HAP-1 (cell line): ENCODE data around the gene ADGRF5.

Experiments
- DNase-seq, 2 experiments: peaks; one replicate each; pipeline ENCODE4 v3.0.0-alpha.2; 2016 to 2020; ENCODE audit warnings: low spot score in 2 of 2
- H3K27me3 ChIP-seq: fragments of 250-450 bp; sonication (Bioruptor Pico); 2 replicates; pipeline ENCODE4 v1.5.1; 2020; ENCODE audit warnings: low read depth, mild to moderate bottlenecking, moderate library complexity
- H3K36me3 ChIP-seq: fragments of 250-450 bp; sonication (Bioruptor Pico); replicated peaks from 2 replicates; pipeline ENCODE4 v1.5.1; 2020; ENCODE audit warnings: mild to moderate bottlenecking
- H3K4me1 ChIP-seq: fragments of 250-450 bp; sonication (Bioruptor Pico); 2 replicates; pipeline ENCODE4 v1.5.1; 2020; ENCODE audit warnings: mild to moderate bottlenecking
- H3K4me3 ChIP-seq: fragments of 250-450 bp; sonication (Bioruptor Pico); 2 replicates; pipeline ENCODE4 v1.5.1; 2020; ENCODE audit warnings: mild to moderate bottlenecking, moderate library complexity
- H3K9me3 ChIP-seq: fragments of 250-450 bp; sonication (Bioruptor Pico); 2 replicates; pipeline ENCODE4 v1.5.1; 2020; ENCODE audit warnings: mild to moderate bottlenecking, moderate library complexity
- in situ Hi-C: fragments of 300-500 bp; cut with MboI; formaldehyde crosslinking; loops from 3 replicates; pipeline ENCODE4 v1.14.3; 2020; ENCODE audit warnings: low sequenced_read_pairs, inconsistent platforms, mixed read lengths

The ADGRF5 gene

DNA sequence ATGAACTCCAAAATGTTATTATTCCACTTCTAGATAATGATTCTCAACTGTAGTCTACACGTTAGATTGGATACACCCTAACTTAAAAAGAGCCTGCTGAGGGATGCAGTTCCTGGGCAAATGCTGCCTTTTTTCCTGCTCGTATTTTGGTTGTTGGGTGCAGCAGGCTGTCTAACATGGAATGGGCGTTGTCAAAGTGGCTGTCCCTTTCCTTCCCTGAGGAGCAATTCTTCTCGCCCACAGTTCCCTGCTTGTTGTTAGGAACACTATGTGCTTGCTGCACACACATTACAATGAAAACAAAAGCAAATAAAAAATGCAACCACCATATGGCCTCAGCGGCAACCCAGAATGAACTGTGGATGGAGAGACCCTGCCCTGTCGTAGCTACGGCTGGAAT is 1.7 kb upstream of the ADGRF5 start:
- no peaks in the 10 kb centered on the region for H3K4me1 ChIP-seq
- in situ Hi-C loops: no loop called here
- DNase-seq: no peak
- no peaks in the 10 kb centered on the region for H3K27me3 ChIP-seq
- no peaks in the 10 kb centered on the region for H3K36me3 ChIP-seq
- H3K9me3 ChIP-seq: no peaks in the 10 kb centered on the region
- no peak overlapping the region for H3K4me3 ChIP-seq

DNA sequence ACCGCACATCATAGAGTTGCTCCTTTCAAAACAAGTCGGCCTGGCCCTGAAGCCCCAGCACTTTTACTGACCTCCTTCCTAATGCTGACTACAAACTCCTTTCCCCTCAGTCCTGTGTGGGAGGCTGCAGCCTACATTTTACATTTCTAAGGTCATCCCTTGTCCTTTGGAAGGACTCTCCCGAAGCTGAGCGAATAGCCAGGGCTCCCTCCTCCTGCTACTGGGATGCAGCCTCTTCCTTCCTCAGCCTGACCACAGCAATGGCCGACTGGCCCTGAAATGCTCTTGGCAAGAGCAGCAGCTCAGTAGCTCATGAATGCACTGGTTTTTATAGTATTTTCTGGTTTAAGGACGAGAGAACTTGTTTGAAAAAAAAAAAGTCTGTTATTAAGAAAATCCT is 679 bp downstream of the ADGRF5 start:
- Histone ChIP-seq H3K4me1 (no peaks in the 10 kb centered on the region), H3K36me3 (no peaks in the 10 kb centered on the region), H3K4me3 (no peak overlapping the region), H3K9me3 (no peaks in the 10 kb centered on the region), H3K27me3 (no peaks in the 10 kb centered on the region)
- DNase-seq: no peak
- in situ Hi-C loops: no loop called here

DNA sequence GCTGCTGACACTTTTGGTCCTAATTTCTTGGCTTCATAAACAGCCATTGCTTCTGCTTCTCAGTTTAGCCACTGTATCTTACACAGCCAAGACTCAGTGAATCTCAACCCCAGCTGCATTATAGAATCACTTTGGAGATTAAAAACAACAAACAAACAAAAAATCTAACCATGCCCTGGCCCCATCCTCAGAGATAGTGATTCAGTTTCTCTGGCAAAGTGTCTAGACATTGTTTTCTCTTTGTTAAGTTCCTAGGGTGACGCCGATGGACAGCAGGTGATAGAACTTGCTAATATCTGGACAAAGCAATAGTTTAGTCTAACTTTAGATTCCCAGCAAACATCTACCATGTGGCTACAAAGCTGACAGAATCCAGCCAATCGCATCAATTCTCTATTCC is 2.9 kb downstream of the ADGRF5 start:
- Histone ChIP-seq H3K4me1 (no peaks in the 10 kb centered on the region), H3K36me3 (no peaks in the 10 kb centered on the region), H3K4me3 (no peak overlapping the region), H3K9me3 (no peaks in the 10 kb centered on the region), H3K27me3 (no peaks in the 10 kb centered on the region)
- in situ Hi-C loops: no loop called here
- no peak for DNase-seq

DNA sequence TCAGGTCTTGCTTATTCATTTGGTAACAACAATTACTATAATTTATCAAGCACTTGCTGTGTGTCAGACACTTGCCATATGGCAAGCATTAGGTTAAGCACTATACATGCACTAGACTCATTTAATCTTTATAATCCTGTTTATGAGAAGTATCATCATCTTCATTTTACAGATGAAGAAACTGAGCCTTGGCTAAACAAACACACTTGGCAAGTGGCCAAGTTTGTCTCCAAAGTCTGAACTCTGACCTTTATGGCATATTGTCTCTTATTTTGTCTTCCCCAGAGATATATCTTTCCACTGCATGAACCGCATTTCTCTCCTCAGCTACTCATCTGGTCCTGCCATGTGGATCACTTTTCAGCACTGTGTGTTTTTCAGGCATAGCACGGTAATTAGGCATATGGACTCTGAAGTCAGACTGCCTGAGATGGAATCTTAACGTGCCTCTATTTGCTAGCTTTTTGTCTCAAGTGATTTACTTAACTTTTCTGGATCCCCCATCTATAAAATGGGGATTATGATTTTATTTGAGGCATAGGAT is 4.7 kb downstream of the ADGRF5 start:
- Histone ChIP-seq H3K27me3 (no peaks in the 10 kb centered on the region), H3K9me3 (no peaks in the 10 kb centered on the region), H3K4me1 (no peaks in the 10 kb centered on the region), H3K4me3 (no peak overlapping the region), H3K36me3 (no peaks in the 10 kb centered on the region)
- no peak for DNase-seq
- in situ Hi-C loops: no loop called here

DNA sequence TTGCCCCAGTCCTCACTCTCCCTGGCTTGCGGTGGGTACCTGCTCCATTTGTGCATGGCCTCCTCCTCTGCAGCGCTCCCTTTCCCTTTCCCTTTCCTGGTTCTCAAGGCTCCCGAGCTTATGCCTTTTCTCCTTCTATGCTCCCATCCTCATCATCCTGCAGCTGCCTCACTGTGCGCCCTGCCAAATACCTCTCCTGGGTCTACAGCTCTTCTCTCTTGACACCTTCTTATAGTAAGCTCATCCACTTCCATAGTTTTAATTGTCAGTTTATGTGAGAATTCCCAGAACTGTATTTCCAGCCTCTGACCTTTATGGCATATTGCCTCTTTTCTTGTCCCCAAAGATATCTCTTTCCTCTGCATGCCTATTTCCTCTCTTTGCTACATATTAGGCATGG is 5.9 kb downstream of the ADGRF5 start:
- no peak for DNase-seq
- Histone ChIP-seq H3K4me1 (no peaks in the 10 kb centered on the region), H3K9me3 (no peaks in the 10 kb centered on the region), H3K4me3 (no peak overlapping the region), H3K27me3 (no peaks in the 10 kb centered on the region), H3K36me3 (no peaks in the 10 kb centered on the region)
- in situ Hi-C loops: no loop called here

DNA sequence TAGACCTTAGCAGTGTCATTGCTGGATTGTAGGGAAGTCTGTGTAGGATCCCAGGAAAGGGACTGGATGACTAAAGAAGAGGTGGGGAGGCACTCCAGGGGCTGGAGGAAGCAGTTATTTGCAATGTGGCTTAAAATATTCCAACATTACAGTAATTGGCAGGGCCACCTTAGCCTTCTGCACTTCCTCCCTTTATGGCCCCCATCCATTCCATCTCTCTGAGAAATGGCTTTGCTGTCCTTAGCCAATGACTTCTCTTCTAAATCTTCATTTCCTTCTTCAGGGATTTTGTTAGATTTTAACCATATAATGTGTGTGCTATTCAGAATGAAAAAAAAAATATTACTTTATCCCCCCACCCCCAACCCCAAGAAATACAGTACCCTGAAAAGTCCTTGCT is 6.4 kb downstream of the ADGRF5 start:
- Histone ChIP-seq H3K27me3 (no peaks in the 10 kb centered on the region), H3K36me3 (no peaks in the 10 kb centered on the region), H3K4me1 (no peaks in the 10 kb centered on the region), H3K4me3 (no peak overlapping the region), H3K9me3 (no peaks in the 10 kb centered on the region)
- no peak for DNase-seq
- in situ Hi-C loops: no loop called here

DNA sequence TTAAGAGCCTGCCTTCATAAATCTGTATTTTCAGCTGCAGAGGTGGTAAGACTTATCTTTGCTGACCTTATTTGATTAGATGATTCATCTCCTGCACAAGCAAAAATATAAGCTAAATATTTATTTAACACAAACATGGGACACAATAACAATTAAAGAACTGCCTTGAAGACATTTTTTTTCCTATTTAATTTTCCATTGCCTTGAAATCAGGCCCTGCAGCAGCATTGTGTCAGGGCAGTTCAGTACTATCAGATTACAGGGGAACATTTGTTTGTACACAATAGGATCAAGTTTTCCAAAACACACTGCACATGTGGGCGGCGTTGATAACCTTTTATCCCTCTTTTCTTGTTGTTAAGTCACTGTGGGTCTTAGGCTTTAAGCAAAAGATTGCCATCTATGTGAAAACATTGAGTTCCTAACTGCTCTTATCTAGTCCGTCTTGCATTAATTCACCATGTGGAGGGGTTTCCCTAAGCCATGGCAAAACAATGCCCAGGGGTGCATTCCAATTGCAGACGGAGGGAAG is 7.4 kb downstream of the ADGRF5 start:
- H3K27me3 ChIP-seq: no peaks in the 10 kb centered on the region
- no peaks in the 10 kb centered on the region for H3K9me3 ChIP-seq
- no peak overlapping the region for H3K4me3 ChIP-seq
- in situ Hi-C loops: no loop called here
- no peak for DNase-seq
- no peaks in the 10 kb centered on the region for H3K4me1 ChIP-seq
- no peaks in the 10 kb centered on the region for H3K36me3 ChIP-seq

DNA sequence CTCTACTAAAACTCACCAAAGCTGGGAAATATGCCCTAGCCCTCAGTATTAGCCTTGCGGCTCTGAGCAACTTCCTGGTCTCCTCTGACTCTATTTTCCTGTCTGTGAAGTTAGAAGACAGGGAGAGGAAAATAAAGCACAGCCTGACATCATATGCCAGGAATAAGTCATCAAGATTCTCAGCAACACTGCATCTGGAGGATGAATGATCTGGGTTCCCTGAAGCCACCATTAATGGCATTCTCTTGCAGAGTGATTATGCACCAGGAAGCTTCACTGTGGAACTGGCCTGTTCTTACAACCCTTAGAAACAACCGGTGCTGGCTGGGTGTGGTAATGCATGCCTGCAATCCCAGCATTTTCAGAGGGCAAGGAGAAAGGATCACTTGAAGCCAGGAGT is 12.4 kb downstream of the ADGRF5 start:
- in situ Hi-C loops: no loop called here
- Histone ChIP-seq H3K4me3 (no peak overlapping the region), H3K27me3 (no peaks in the 10 kb centered on the region)

DNA sequence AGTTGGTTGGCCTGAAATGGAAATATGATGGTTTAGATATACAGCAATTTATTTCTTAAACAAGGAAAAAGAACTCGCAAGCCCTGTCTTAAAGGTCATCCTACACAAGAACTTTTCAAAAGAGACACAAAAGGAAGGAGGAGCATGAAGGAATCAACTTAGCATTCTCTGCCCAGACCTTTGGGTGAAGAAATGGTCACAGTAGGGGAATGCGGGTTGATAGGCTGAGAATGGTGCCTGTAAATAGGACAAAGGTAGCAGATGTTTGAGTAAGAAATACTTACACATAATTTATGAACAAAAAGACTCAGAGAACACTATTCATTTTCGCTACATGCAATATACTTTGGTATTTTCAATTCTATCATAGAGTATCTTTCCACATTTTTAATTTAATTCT is 15.0 kb downstream of the ADGRF5 start:
- DNase-seq: no peak
- Histone ChIP-seq H3K27me3 (no peaks in the 10 kb centered on the region), H3K4me3 (no peak overlapping the region), H3K36me3 (no peaks in the 10 kb centered on the region), H3K9me3 (no peaks in the 10 kb centered on the region), H3K4me1 (no peaks in the 10 kb centered on the region)
- in situ Hi-C loops: no loop called here

More for the DNA sequence above, 12.4 kb downstream of the ADGRF5 start:
- Histone ChIP-seq H3K36me3 (no peaks in the 10 kb centered on the region), H3K4me1 (no peaks in the 10 kb centered on the region), H3K9me3 (no peaks in the 10 kb centered on the region)
- DNase-seq: no peak

DNA sequence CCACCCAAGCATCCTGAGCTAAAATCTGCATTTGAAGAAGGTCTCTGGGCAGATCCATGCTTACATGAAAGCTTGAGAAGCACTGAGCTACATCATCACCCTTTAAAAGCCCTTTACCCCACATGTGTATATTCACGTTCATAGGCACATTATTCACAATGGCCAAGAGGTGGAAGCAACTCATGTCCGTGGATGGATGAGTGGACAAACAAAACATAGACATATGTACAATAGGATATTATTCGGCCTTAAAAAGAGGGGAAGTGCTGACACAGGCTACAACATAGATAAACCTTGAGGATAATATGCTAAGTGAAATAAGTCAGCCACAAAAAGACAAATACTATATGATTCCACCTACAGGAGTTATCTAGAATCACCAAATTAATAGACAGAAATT is 17.6 kb downstream of the ADGRF5 start:
- Histone ChIP-seq H3K9me3 (no peaks in the 10 kb centered on the region), H3K4me3 (no peak overlapping the region), H3K4me1 (no peaks in the 10 kb centered on the region), H3K27me3 (no peaks in the 10 kb centered on the region), H3K36me3 (no peaks in the 10 kb centered on the region)
- in situ Hi-C loops: no loop called here
- DNase-seq: no peak

DNA sequence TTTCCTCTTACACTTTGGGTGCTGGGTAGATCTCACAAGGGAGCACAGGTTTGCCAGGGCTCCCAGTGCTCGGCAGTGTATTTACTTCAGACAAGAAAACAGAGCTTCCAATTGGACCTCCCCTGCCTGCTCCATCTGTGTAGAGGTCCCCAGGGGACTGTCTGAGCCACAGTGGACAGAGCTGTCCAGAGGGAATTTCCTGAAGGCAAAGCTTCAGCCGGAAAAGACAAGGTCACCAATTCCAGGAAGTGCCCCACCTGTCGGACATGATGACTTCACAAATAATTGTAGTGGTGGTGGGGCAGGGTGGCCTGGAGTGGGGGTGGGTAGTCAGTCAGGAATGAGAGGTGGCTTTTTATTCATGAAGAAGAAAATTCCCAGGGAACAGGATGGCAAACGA is 18.6 kb downstream of the ADGRF5 start:
- no peaks in the 10 kb centered on the region for H3K36me3 ChIP-seq
- in situ Hi-C loops: no loop called here
- DNase-seq: no peak
- no peaks in the 10 kb centered on the region for H3K9me3 ChIP-seq
- H3K4me3 ChIP-seq: no peak overlapping the region
- H3K27me3 ChIP-seq: no peaks in the 10 kb centered on the region
- H3K4me1 ChIP-seq: no peaks in the 10 kb centered on the region

DNA sequence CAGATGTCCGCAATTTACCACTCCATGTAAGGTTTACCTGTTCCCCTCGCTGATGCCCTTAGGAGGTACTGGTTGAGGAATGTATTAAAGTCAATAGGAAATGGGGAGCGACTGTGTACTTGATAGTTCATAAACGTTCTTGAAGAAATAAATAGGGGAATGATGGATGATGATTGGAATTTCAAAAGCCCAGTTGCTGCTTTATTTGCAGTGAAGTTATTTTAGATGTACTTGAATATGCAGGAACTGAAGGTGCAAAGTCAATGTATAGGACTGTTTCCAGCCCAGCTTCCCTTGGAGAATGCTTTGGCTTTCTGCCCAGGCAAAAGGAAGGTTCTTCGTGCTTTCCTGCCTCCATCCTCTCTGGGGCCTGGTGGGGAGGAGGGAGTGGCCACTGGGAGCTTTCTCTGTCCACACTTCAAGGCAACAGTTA is 19.8 kb downstream of the ADGRF5 start:
- Histone ChIP-seq H3K27me3 (no peaks in the 10 kb centered on the region), H3K4me1 (no peaks in the 10 kb centered on the region), H3K9me3 (no peaks in the 10 kb centered on the region), H3K4me3 (no peak overlapping the region), H3K36me3 (no peaks in the 10 kb centered on the region)
- in situ Hi-C loops: no loop called here
- DNase-seq: no peak

DNA sequence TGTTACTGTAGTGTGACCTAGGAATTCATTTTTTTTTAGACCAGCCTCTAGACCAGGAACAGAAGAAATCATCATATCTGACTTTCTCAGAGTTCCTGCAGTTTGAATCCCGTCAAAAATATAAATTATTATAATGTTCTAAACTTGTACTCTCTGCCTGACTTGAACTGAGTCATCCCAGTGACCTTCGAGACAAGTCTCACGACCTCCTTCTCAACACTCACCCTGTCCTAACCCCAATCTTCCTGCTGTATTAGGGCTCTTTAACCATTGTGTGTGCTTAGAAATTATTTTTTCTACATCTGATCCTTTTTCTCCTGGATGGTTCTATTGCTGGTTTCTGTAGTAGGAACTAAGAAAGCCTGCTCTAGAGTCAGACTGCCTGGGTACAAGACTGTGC is 21.5 kb downstream of the ADGRF5 start:
- Histone ChIP-seq H3K9me3 (no peaks in the 10 kb centered on the region), H3K27me3 (no peaks in the 10 kb centered on the region), H3K36me3 (no peaks in the 10 kb centered on the region), H3K4me1 (no peaks in the 10 kb centered on the region), H3K4me3 (no peak overlapping the region)
- DNase-seq: no peak
- in situ Hi-C loops: no loop called here

DNA sequence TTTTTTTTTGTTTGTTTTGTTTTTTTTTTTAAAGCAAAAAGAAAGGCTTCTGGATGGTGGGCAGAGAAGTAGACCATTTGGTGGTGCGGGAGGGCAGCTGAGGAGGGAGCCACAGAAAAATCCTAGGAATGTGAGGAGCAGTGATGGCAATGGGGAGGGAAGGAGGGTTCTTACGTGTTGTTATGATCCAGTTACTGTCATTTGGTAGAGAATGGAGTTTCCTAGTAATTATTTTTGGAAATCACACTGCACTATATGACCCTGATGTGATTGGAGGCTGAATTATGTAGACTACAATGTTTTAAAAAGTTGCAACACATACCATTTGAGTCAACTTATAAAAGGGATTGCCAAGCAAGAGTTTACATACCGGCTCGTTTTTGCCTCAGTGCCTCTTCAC is 22.1 kb downstream of the ADGRF5 start:
- Histone ChIP-seq H3K9me3 (no peaks in the 10 kb centered on the region), H3K27me3 (no peaks in the 10 kb centered on the region), H3K4me1 (no peaks in the 10 kb centered on the region), H3K36me3 (no peaks in the 10 kb centered on the region), H3K4me3 (no peak overlapping the region)
- in situ Hi-C loops: no loop called here
- no peak for DNase-seq

DNA sequence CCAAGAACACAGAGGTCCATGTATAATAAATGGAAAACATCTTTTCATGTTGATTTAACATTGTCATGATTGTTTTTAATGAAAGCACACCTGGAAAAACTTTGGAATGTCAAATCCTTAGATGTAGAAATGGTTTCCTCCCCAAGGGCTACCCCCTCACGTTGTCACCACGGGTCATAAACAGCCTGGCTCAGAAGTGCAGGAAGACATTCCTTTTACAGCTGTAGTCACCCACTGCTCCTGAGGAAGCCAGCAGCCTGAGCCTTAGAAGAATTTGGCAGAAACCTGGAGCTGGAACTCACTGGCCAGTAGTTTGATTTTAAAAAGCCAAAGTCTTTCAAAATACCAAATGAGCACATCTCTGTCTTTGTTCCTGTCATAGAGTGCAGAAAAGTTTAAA is 23.7 kb downstream of the ADGRF5 start:
- no peaks in the 10 kb centered on the region for H3K27me3 ChIP-seq
- no peak overlapping the region for H3K4me3 ChIP-seq
- no peaks in the 10 kb centered on the region for H3K4me1 ChIP-seq
- no peaks in the 10 kb centered on the region for H3K36me3 ChIP-seq
- DNase-seq: no peak
- in situ Hi-C loops: no loop called here
- H3K9me3 ChIP-seq: no peaks in the 10 kb centered on the region
